ENCODE data around the gene SIT1. TPM values are rescaled to one million over a fixed set of nuclear protein-coding genes. Genes with fewer than 3 reads are reported as not detected.

The SIT1 gene, protein sequence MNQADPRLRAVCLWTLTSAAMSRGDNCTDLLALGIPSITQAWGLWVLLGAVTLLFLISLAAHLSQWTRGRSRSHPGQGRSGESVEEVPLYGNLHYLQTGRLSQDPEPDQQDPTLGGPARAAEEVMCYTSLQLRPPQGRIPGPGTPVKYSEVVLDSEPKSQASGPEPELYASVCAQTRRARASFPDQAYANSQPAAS
- not detected for polyA plus RNA-seq (2012; ENCODE audit: insufficient read length, low read depth)

DNA sequence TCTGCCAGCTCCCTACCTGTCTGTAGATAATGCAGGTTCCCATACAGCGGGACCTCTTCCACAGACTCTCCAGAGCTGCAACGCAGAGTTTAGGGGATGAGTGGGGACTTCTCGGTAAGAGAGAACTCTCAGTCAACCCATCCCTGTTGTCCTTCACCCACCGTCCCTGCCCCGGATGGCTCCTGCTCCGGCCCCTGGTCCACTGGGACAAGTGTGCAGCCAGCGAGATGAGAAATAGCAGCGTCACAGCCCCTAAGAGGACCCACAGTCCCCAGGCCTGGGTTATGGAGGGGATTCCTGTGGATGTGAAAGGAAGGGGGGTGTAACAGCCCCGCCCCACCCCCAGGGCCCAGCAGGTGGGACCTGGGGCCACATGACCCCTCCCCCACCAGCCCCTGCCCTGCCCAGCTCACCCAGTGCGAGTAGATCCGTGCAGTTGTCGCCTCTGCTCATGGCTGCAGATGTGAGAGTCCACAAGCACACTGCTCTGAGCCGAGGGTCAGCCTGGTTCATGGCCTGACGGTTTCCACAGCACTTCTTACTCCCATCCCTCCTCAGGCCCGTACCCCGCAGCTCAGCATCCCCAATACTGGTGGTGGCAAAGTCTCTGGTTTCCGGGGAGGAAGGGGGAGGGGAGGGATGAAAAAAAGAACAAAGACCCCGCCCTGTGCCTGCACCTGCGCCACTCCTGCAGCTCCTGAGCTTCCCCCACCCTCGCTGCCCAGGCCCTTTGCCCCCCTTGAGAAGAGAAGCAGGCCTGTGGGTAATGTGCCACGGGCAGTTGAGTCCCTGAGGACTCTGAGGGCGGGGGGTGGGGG lies at the start of gene SIT1:
SIT1 (minus strand) TSS at position 591 of the 818 bp plus-strand sequence; CDS start at position 513, 78 bp downstream.
- TF ChIP-seq, protein P1, sequence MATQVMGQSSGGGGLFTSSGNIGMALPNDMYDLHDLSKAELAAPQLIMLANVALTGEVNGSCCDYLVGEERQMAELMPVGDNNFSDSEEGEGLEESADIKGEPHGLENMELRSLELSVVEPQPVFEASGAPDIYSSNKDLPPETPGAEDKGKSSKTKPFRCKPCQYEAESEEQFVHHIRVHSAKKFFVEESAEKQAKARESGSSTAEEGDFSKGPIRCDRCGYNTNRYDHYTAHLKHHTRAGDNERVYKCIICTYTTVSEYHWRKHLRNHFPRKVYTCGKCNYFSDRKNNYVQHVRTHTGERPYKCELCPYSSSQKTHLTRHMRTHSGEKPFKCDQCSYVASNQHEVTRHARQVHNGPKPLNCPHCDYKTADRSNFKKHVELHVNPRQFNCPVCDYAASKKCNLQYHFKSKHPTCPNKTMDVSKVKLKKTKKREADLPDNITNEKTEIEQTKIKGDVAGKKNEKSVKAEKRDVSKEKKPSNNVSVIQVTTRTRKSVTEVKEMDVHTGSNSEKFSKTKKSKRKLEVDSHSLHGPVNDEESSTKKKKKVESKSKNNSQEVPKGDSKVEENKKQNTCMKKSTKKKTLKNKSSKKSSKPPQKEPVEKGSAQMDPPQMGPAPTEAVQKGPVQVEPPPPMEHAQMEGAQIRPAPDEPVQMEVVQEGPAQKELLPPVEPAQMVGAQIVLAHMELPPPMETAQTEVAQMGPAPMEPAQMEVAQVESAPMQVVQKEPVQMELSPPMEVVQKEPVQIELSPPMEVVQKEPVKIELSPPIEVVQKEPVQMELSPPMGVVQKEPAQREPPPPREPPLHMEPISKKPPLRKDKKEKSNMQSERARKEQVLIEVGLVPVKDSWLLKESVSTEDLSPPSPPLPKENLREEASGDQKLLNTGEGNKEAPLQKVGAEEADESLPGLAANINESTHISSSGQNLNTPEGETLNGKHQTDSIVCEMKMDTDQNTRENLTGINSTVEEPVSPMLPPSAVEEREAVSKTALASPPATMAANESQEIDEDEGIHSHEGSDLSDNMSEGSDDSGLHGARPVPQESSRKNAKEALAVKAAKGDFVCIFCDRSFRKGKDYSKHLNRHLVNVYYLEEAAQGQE (IDR thresholded peaks at IDR 0.05; ENCODE audit: insufficient read depth in 1 of 2, low read depth in 2 of 2, low read length in 2 of 2): no peak
- no peak for TF ChIP-seq FOXP2 (optimal IDR thresholded peaks at IDR 0.05; ENCODE audit: borderline replicate concordance, extremely low read depth, extremely low read length, insufficient read depth)
- TF ChIP-seq SIN3A (IDR thresholded peaks at IDR 0.05; ENCODE audit: borderline replicate concordance, insufficient read depth, low read length): no peak
- TF ChIP-seq POLR2AphosphoS5 (IDR thresholded peaks at IDR 0.05; ENCODE audit: low read depth, low read length): no peak
- no peak for TF ChIP-seq TAF1 (IDR thresholded peaks at IDR 0.05; ENCODE audit: borderline replicate concordance, insufficient read depth, low read length)

DNA sequence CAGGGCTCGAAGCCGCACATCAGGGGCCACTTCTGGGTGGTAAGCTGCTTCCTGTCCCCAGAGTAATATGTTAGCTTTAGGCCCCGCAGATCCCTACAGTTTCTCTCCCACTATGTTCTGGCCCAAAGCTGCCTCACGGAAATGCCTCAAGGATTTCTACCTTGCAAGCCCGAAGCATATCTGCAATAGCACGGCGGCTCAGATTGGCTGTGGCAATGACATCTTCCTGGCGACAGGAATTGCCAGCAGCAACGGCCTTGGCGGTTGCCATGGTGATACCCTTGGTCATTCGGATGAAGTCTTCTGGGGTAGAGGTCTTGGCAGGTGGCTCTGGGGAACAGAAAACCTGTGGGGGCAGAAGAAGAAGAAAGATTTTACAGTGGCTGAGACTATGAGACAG lies 49.3 kb upstream of the SIT1 start:
- TF ChIP-seq, protein P1 (IDR thresholded peaks at IDR 0.05; ENCODE audit: insufficient read depth in 1 of 2, low read depth in 2 of 2, low read length in 2 of 2): no peak
- TF ChIP-seq SIN3A (IDR thresholded peaks at IDR 0.05; ENCODE audit: borderline replicate concordance, insufficient read depth, low read length) (no peak), FOXP2 (optimal IDR thresholded peaks at IDR 0.05; ENCODE audit: borderline replicate concordance, extremely low read depth, extremely low read length, insufficient read depth) (no peak), POLR2AphosphoS5 (IDR thresholded peaks at IDR 0.05; ENCODE audit: low read depth, low read length) (no peak), TAF1 (IDR thresholded peaks at IDR 0.05; ENCODE audit: borderline replicate concordance, insufficient read depth, low read length) (no peak)

DNA sequence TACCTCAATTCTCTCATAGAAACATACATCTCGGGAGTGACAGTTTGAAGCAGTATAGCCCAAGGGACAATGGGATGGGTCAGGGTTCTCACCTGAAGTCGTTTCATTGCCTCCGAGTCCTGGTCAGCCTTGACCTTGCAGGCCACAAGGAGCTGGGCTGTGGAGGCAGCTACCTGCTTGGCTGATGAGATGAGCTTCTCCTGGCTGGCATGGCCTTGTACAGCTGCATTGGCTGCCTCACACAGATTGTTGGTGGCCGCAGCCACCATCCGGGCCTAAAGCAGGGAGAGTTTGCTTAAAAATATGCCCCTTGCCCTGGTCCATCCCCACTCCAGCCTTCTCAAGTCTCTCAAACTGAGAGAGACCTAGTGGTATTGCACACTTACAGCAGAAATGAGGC lies 47.5 kb upstream of the SIT1 start:
- TF ChIP-seq, protein P1 (IDR thresholded peaks at IDR 0.05; ENCODE audit: insufficient read depth in 1 of 2, low read depth in 2 of 2, low read length in 2 of 2): no peak
- TF ChIP-seq FOXP2 (optimal IDR thresholded peaks at IDR 0.05; ENCODE audit: borderline replicate concordance, extremely low read depth, extremely low read length, insufficient read depth) (no peak), TAF1 (IDR thresholded peaks at IDR 0.05; ENCODE audit: borderline replicate concordance, insufficient read depth, low read length) (no peak), SIN3A (IDR thresholded peaks at IDR 0.05; ENCODE audit: borderline replicate concordance, insufficient read depth, low read length) (no peak), POLR2AphosphoS5 (IDR thresholded peaks at IDR 0.05; ENCODE audit: low read depth, low read length) (no peak)

DNA sequence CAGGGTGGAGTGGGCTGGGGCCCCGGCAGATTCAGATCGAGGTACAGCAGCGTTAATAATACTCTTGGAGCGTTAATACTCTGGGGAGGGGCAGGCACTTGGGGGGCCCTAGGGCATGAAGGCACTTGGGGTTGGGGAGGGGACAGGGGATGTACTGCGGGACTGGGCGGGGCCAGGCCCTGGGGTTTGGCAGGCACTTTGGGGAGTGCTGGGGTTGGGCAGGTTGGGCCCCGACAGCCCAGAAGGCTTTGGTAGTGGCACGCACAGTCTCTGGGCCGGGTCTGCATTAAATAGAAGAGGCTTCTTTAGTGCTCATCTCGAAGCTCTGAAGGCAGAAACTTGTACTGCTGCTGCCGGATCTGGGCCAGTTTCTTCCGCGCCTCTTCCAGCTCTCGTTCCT lies 46.8 kb upstream of the SIT1 start:
- TF ChIP-seq FOXP2 (optimal IDR thresholded peaks at IDR 0.05; ENCODE audit: borderline replicate concordance, extremely low read depth, extremely low read length, insufficient read depth): no peak
- no peak for TF ChIP-seq SIN3A (IDR thresholded peaks at IDR 0.05; ENCODE audit: borderline replicate concordance, insufficient read depth, low read length)
- TF ChIP-seq, protein P1 (IDR thresholded peaks at IDR 0.05; ENCODE audit: insufficient read depth in 1 of 2, low read depth in 2 of 2, low read length in 2 of 2): no peak
- TF ChIP-seq TAF1 (IDR thresholded peaks at IDR 0.05; ENCODE audit: borderline replicate concordance, insufficient read depth, low read length): no peak
- no peak for TF ChIP-seq POLR2AphosphoS5 (IDR thresholded peaks at IDR 0.05; ENCODE audit: low read depth, low read length)
